Spinal cord (tissue), 10 donors: ENCODE data around the gene KANSL3. TPM values are rescaled to one million over a fixed set of nuclear protein-coding genes. Genes with fewer than 3 reads are reported as not detected.
"Not testable (repeated sequence)": the region's sequence is repeated elsewhere in the genome, so short reads cannot be mapped to it uniquely, and the experiment has no call there.

Source experiments
- DNase-seq, 6 donors: peaks; one replicate each; pipeline versions ENCODE4 v3.0.0 to v3.0.0-alpha.2; 2013 to 2015; ENCODE audit warnings: low spot score in 6 of 6, low read depth in 4 of 6
- H3K27ac ChIP-seq: one replicate; pipeline ENCODE4 v1.5.1; 2013; ENCODE audit warnings: low read depth, low read length, control low read depth
- H3K27me3 ChIP-seq: one replicate; pipeline ENCODE4 v1.6.1; 2013; ENCODE audit warnings: low read length; ENCODE audit not compliant: control insufficient read depth, insufficient read depth
- H3K36me3 ChIP-seq: one replicate; pipeline ENCODE4 v1.6.1; 2013; ENCODE audit warnings: low read length; ENCODE audit not compliant: control insufficient read depth, insufficient read depth
- H3K4me1 ChIP-seq: one replicate; pipeline ENCODE4 v1.6.1; 2013; ENCODE audit warnings: low read length; ENCODE audit not compliant: control insufficient read depth, insufficient read depth
- H3K4me3 ChIP-seq: one replicate; pipeline ENCODE4 v1.5.1; 2013; ENCODE audit warnings: low read depth, low read length, control low read depth
- H3K9me3 ChIP-seq: one replicate; pipeline ENCODE4 v1.6.1; 2013; ENCODE audit warnings: low read length; ENCODE audit not compliant: control insufficient read depth, insufficient read depth
- WGBS: methylation state at CpG from one replicate; pipeline ENCODE4 v1.1.5; 2013; ENCODE audit warnings: missing lambda C conversion rate; ENCODE audit not compliant: insufficient coverage; 5-methylcytosine and 5-hydroxymethylcytosine counted together
- polyA plus RNA-seq, 2 donors: library from polyadenylated mRNA; unstranded; fragments of 120-200 nt; gene quantifications; one replicate each; pipeline ENCODE4 v1.2.1, GENCODE V29; 2013; ENCODE audit not compliant: insufficient read length in 2 of 2
- total RNA-seq, 2 donors: library from RNA; depleted of rRNA in 1 of 2; stranded (reverse); fragments of 120-200 nt in 1 of 2; fragments of >200 nt in 1 of 2; gene quantifications; one replicate each; pipeline versions ENCODE4 v1.2.3 to v1.2.4, GENCODE V29; 2013 to 2014
- donor health status: healthy.

Gene KANSL3
- total and polyA plus RNA-seq, 4 donors = 31.2 to 44.4 (median 39.5) TPM

DNA sequence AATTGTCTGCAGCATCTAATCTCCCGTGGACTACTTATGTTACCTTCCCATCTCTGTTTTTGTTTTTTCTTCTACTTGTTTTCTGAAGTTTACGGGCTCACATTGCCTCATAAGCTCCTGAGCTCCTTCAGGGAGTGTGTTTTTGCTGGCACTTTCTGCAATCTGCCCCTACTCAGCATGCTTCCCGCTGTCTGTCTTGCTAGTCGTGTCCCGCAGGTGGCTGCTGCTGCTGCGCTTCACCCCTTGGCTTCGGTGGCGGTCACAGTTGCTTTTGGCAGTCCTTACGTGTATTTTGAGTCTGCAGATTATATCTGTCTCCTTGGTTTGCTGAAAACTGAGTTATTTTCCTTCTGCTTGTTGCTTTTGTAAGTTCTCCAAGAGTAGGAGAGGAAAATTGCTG is 41.7 kb upstream of the KANSL3 start:
- H3K4me3 ChIP-seq = no peak overlapping the region
- no peaks in the 10 kb centered on the region for H3K36me3 ChIP-seq
- no peaks in the 10 kb centered on the region for H3K27me3 ChIP-seq
- no peak overlapping the region for H3K27ac ChIP-seq
- H3K4me1 ChIP-seq = peaks cover under 1% of the 10 kb centered on the region
- WGBS = 33% methylated on average over 9 of the region's 9 CpGs
- peak in 2 of 6 donors; percentile 3 to 75 for DNase-seq
- no peaks in the 10 kb centered on the region for H3K9me3 ChIP-seq

DNA sequence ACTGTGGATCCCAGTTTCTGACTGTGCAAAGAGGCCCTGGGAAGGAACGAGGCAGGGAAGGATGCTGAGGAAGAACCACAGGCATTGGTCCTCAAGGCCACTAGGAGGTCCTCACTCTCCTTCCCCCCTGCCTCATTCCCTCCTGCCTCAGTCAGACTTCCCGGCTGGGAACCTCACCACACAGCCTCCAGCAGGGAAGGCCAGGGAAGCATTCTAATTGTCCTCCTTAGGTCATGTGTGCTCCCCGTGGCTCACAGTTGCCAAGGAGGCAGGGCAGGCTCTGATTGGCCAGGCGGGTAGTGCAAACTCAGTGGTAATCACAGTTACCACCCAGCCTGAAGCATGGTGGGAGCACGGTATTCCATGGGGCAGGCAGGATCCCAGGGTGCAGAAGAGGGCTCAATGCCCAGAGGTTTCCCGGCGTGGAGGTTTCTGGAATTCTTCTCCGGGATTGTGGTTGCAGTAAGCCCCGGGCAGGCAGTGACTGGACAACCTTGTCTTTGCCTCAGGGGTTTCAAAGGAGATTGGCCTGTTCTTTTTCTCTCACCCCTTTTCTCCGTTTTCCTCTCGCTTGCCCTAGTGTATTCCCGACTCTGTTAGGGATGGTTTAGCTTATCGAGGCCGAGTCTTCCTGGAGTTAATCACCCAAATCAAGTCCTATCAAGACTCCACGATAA is 31.6 kb upstream of the KANSL3 start:
- WGBS = 81% methylated on average over 10 of the region's 15 CpGs
- Histone ChIP-seq H3K27ac (no peak overlapping the region), H3K27me3 (no peaks in the 10 kb centered on the region), H3K36me3 (no peaks in the 10 kb centered on the region), H3K4me1 (no peaks in the 10 kb centered on the region), H3K9me3 (no peaks in the 10 kb centered on the region), H3K4me3 (no peak overlapping the region)
- DNase-seq = no peak

GRCh38 chr2:96668771-96669170 is 30.7 kb upstream of the KANSL3 start:
- no peak overlapping the region for H3K4me3 ChIP-seq
- H3K4me1 ChIP-seq = no peaks in the 10 kb centered on the region
- H3K9me3 ChIP-seq = no peaks in the 10 kb centered on the region
- H3K27ac ChIP-seq = no peak overlapping the region
- no peaks in the 10 kb centered on the region for H3K36me3 ChIP-seq
- 70% methylated on average over 7 of the region's 11 CpGs for WGBS
- H3K27me3 ChIP-seq = no peaks in the 10 kb centered on the region
- DNase-seq = no peak

DNA sequence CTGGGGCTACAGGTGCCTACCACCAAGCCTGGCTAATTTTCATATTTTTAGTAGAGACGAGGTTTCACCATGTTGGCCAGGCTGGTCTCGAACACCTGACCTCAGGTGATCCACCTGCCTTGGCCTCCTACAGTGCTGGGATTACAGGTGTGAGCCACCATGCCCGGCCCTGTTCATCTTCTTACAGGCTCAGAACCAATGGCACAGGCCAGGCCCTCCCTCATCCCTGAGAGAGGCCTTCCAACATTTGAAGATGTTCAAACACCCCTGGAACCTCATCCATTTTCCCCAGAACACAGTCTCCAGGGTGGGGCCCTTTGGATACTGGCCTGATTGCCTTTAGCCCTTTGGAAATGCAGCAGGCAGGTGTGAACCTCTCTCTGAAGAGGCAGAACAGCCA is 27.6 kb upstream of the KANSL3 start:
- 95% methylated on average over 3 of the region's 3 CpGs for WGBS

DNA sequence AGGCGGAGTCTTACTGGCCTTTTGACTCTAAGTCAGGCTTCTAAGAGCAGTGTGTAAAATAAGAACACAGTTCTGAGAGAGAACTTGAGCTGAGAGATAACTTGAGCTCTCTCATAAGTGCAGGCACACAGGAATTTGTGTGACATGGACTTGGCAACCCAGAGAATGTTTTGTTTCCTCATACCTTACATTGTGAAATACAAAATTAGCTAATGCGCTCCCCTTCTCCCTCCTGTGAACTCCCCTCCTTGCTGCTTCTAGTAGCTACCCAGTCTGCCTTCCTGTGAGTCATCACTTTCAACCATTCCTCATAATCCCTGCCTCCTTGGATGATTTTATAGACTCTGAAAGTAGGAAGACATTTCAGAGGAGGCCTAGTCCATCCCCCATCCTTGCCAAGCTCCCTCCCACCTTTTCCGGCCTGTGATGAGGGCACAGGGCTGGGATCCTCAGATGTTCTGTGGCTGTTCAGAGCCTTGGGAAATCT is 27.0 kb upstream of the KANSL3 start:
- no peak for DNase-seq
- no peaks in the 10 kb centered on the region for H3K27me3 ChIP-seq
- no peaks in the 10 kb centered on the region for H3K4me1 ChIP-seq
- no peak overlapping the region for H3K4me3 ChIP-seq
- WGBS = 80% methylated on average over 1 of the region's 3 CpGs
- no peaks in the 10 kb centered on the region for H3K9me3 ChIP-seq
- H3K27ac ChIP-seq = no peak overlapping the region
- no peaks in the 10 kb centered on the region for H3K36me3 ChIP-seq

More for the DNA sequence above, 27.6 kb upstream of the KANSL3 start:
- H3K27me3 ChIP-seq, H3K27ac ChIP-seq, DNase-seq, H3K9me3 ChIP-seq, H3K4me1 ChIP-seq, H3K4me3 ChIP-seq, H3K36me3 ChIP-seq: not testable (repeated sequence)

GRCh38 chr2:96664366-96664925 is 26.3 kb upstream of the KANSL3 start:
- no peaks in the 10 kb centered on the region for H3K36me3 ChIP-seq
- no peak for DNase-seq
- H3K27me3 ChIP-seq = no peaks in the 10 kb centered on the region
- no peak overlapping the region for H3K4me3 ChIP-seq
- no CpG with 5 or more reads among the region's 3 CpGs for WGBS
- no peak overlapping the region for H3K27ac ChIP-seq
- no peaks in the 10 kb centered on the region for H3K9me3 ChIP-seq
- no peaks in the 10 kb centered on the region for H3K4me1 ChIP-seq

DNA sequence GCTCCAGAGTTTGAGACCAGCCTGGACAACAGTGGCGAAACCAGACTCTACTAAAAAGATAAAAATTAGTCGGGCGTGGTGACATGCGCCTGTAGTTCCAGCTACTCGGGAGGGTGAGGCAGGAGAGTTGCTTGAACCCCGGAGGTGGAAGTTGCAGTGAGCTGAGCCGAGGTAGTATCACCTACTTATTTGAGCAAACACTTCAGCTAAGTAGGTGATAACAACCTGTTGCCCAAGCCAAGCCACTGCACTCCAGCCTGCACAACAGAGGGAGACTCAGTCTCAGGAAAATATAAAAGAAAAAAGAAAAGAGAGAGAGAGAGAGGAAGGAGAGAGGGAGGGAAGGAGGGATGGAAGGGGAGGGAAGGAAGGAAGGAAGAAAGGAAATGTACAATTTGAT is 25.7 kb upstream of the KANSL3 start:
- Histone ChIP-seq H3K4me3 (no peak overlapping the region), H3K36me3 (no peaks in the 10 kb centered on the region), H3K27ac (no peak overlapping the region), H3K4me1 (no peaks in the 10 kb centered on the region), H3K27me3 (no peaks in the 10 kb centered on the region), H3K9me3 (no peaks in the 10 kb centered on the region)
- WGBS = 100% methylated on average over 1 of the region's 7 CpGs
- DNase-seq = no peak

DNA sequence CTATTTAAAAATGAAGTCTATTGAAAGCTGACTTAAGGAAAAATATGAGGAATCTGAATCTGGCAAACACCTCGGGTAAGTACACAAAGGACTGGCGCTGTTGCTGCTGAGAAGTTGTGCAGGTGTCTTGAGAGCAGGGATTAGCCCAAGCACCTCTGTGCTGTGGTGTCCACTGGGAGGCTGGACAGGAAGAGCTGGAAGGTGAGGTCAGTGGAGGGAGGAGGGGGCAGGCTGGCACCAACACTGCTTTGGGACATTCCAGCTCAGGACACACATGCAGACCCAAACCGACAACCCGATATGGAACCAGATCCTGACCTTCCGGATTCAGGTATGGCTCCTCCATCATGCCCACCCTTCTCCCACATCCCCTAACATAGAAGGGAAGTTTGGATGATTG is 25.1 kb upstream of the KANSL3 start:
- no peaks in the 10 kb centered on the region for H3K27me3 ChIP-seq
- 89% methylated on average over 2 of the region's 5 CpGs for WGBS
- no peaks in the 10 kb centered on the region for H3K4me1 ChIP-seq
- H3K4me3 ChIP-seq = no peak overlapping the region
- no peak for DNase-seq
- H3K36me3 ChIP-seq = no peaks in the 10 kb centered on the region
- no peaks in the 10 kb centered on the region for H3K9me3 ChIP-seq
- H3K27ac ChIP-seq = no peak overlapping the region

DNA sequence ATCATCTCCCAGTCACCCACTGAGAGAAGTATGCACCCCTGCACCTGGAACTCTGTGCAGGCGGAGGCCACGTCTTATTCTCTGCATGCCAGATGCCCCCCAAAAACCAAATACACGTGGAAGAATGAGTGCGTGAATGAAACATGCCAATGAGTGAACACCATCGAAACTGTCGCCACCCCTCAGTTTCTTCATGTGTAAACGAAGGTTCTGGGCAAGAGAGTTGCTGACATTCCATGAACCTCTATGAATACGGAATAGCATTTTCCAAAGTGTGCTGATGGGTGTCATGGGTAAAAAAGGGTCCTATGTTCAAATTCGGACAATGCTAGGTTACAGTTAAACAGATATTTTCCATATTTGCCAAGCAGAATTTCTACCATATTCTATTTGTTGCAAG is 24.2 kb upstream of the KANSL3 start:
- no peak for DNase-seq
- Histone ChIP-seq H3K27me3 (no peaks in the 10 kb centered on the region), H3K27ac (no peak overlapping the region), H3K36me3 (no peaks in the 10 kb centered on the region), H3K4me1 (no peaks in the 10 kb centered on the region), H3K9me3 (no peaks in the 10 kb centered on the region), H3K4me3 (no peak overlapping the region)
- WGBS = 98% methylated on average over 7 of the region's 9 CpGs

GRCh38 chr2:96661324-96661723 is 23.2 kb upstream of the KANSL3 start:
- Histone ChIP-seq H3K9me3 (no peaks in the 10 kb centered on the region), H3K36me3 (no peaks in the 10 kb centered on the region), H3K27me3 (no peaks in the 10 kb centered on the region), H3K4me3 (no peak overlapping the region), H3K4me1 (no peaks in the 10 kb centered on the region), H3K27ac (no peak overlapping the region)
- DNase-seq = no peak
- 92% methylated on average over 6 of the region's 6 CpGs for WGBS
